Caco-2 (cell line): ENCODE measurements around the gene S100A2. TPM values are rescaled to one million over a fixed set of nuclear protein-coding genes. Genes with fewer than 3 reads are reported as not detected.

Experiments
- BruUV-seq: library from RNA; stranded (reverse); fragments of 400-500 nt; replicated peaks from 2 replicates; lab custom pipeline; 2021; lab: Mats Ljungman, UMichigan
- CTCF ChIA-PET: fragments of 300-600 bp; sonication (Branson Sonifier 250); formaldehyde crosslinking; loops from one replicate; lab custom pipeline; 2022; ENCODE audit warnings: antibody characterized with exemption; lab: Charles Lee
- POLR2A ChIA-PET: fragments of 300-600 bp; sonication (Branson Sonifier 250); formaldehyde crosslinking; loops from one replicate; lab custom pipeline; 2022; ENCODE audit warnings: antibody characterized with exemption; lab: Charles Lee
- DNase-seq, 2 experiments: peaks; one replicate each; pipeline versions ENCODE4 v3.0.0 to v3.0.0-alpha.2; 2020 to 2022
- H3K27me3 ChIP-seq: replicated peaks from 2 replicates; pipeline ENCODE4 v1.6.0; 2011; ENCODE audit warnings: low read length; ENCODE audit not compliant: control insufficient read depth, insufficient read depth
- H3K36me3 ChIP-seq: 2 replicates; pipeline ENCODE4 v1.5.1; 2011; ENCODE audit warnings: low read length; ENCODE audit not compliant: control insufficient read depth, insufficient read depth
- H3K4me1 ChIP-seq: fragments of 250-450 bp; sonication (Bioruptor Pico); 2 replicates; pipeline ENCODE4 v1.5.1; 2020; ENCODE audit warnings: mild to moderate bottlenecking
- H3K4me3 ChIP-seq: 2 replicates; pipeline ENCODE4 v1.5.1; 2011; ENCODE audit warnings: low read depth, mild to moderate bottlenecking, control low read depth, low read length
- H3K9me3 ChIP-seq: fragments of 250-450 bp; sonication (Bioruptor Pico); 2 replicates; pipeline ENCODE4 v1.5.1; 2020; ENCODE audit warnings: mild to moderate bottlenecking, moderate library complexity
- H3K27ac Mint-ChIP-seq: one replicate; pipeline ENCODE4 v1.8.0; 2022; ENCODE audit warnings: mixed read lengths; ENCODE audit not compliant: unreplicated experiment
- H3K27me3 Mint-ChIP-seq: one replicate; pipeline ENCODE4 v1.8.0; 2022; ENCODE audit warnings: mixed read lengths; ENCODE audit not compliant: insufficient read depth, unreplicated experiment
- H3K36me3 Mint-ChIP-seq: one replicate; pipeline ENCODE4 v1.8.0; 2022; ENCODE audit warnings: mild to moderate bottlenecking, mixed read lengths; ENCODE audit not compliant: insufficient read depth, unreplicated experiment
- H3K4me1 Mint-ChIP-seq: one replicate; pipeline ENCODE4 v1.8.0; 2022; ENCODE audit warnings: low read depth, mixed read lengths; ENCODE audit not compliant: unreplicated experiment
- H3K4me3 Mint-ChIP-seq: one replicate; pipeline ENCODE4 v1.8.0; 2022; ENCODE audit warnings: mild to moderate bottlenecking, moderate library complexity, mixed read lengths; ENCODE audit not compliant: unreplicated experiment
- H3K9me3 Mint-ChIP-seq: one replicate; pipeline ENCODE4 v1.8.0; 2022; ENCODE audit warnings: mixed read lengths; ENCODE audit not compliant: unreplicated experiment
- CTCF ChIP-seq, 2 experiments: fragments of 200-600 bp in 1 of 2; IDR thresholded peaks; 1 replicate in 1 of 2; 2 replicates in 1 of 2; pipeline versions ENCODE4 v1.5.1 to v1.8.0; 2011 to 2022; ENCODE audit warnings: antibody characterized with exemption in 1 of 2, control low read depth in 1 of 2, inconsistent platforms in 1 of 2, low read depth in 1 of 2, low read length in 1 of 2, mild to moderate bottlenecking in 1 of 2, moderate library complexity in 1 of 2; ENCODE audit not compliant: insufficient read depth in 1 of 2, severe bottlenecking in 1 of 2, unreplicated experiment in 1 of 2
- intact Hi-C: fragments of 100-400 bp; cut with micrococcal nuclease; formaldehyde crosslinking; loops from one replicate; pipeline ENCODE4 v1.10.0; 2022; ENCODE audit not compliant: unreplicated experiment
- total RNA-seq: library from RNA; stranded (reverse); gene quantifications from 2 replicates; pipeline ENCODE4 v1.2.3, GENCODE V29; 2022

Gene S100A2
- total RNA-seq, 1 experiment from 2014 or later, result 2.4 TPM

- BruUV-seq, result no TSS peak
- CTCF ChIA-PET, result interaction anchor here (0.6 kb wide), 1 partner anchor 27 kb away, joined by 3 read pairs; no protein-coding TSS in a partner anchor
These were observed 40.5 kb upstream of the S100A2 start for GRCh38 chr1:153606194-153606593.

GRCh38 chr1:153602749-153603148 lies 37.1 kb upstream of the S100A2 start:
- Mint-ChIP-seq H3K4me3 (no peak overlapping the region), H3K36me3 (peaks cover 28% of the 10 kb centered on the region), H3K27ac (no peak overlapping the region), H3K4me1 (peaks cover under 1% of the 10 kb centered on the region), H3K9me3 (no peaks in the 10 kb centered on the region), H3K27me3 (no peaks in the 10 kb centered on the region)
- CTCF ChIA-PET, result interaction anchor here (0.6 kb wide), 1 partner anchor 1067 kb away, joined by 3 read pairs; no protein-coding TSS in a partner anchor
- peaks cover 4% of the 10 kb centered on the region for H3K36me3 ChIP-seq
- intact Hi-C loops, result no loop called here
- H3K4me3 ChIP-seq, result no peak overlapping the region
- no peak for DNase-seq
- TF ChIP-seq CTCF (IDR thresholded peaks at IDR 0.05; ENCODE audit: insufficient read depth in 1 of 2, low read depth in 1 of 2, low read length in 1 of 2, severe bottlenecking in 1 of 2, unreplicated experiment in 1 of 2), result no peak
- no peaks in the 10 kb centered on the region for H3K9me3 ChIP-seq
- BruUV-seq, result no TSS peak
- H3K4me1 ChIP-seq, result peaks cover 18% of the 10 kb centered on the region
- POLR2A ChIA-PET, result interaction anchor here (1.1 kb wide), 1 partner anchor 13 kb away, joined by 4 read pairs; the partner anchor contains the start of gene S100A14
- no peaks in the 10 kb centered on the region for H3K27me3 ChIP-seq

More at GRCh38 chr1:153606194-153606593, 40.5 kb upstream of the S100A2 start:
- H3K4me1 ChIP-seq, result peaks cover 49% of the 10 kb centered on the region
- POLR2A ChIA-PET, result interaction anchor here (0.9 kb wide), 1 partner anchor 28 kb away, joined by 4 read pairs; the partner anchor contains the start of gene CHTOP
- Mint-ChIP-seq H3K4me1 (peaks cover 26% of the 10 kb centered on the region), H3K9me3 (no peaks in the 10 kb centered on the region), H3K36me3 (peaks cover 58% of the 10 kb centered on the region), H3K4me3 (no peak overlapping the region), H3K27me3 (no peaks in the 10 kb centered on the region), H3K27ac (peak overlapping the region; percentile 42)
- no peaks in the 10 kb centered on the region for H3K9me3 ChIP-seq
- peaks cover 8% of the 10 kb centered on the region for H3K36me3 ChIP-seq
- DNase-seq, result no peak
- H3K27me3 ChIP-seq, result no peaks in the 10 kb centered on the region
- TF ChIP-seq CTCF (IDR thresholded peaks at IDR 0.05; ENCODE audit: insufficient read depth in 1 of 2, low read depth in 1 of 2, low read length in 1 of 2, severe bottlenecking in 1 of 2, unreplicated experiment in 1 of 2), result no peak
- intact Hi-C loops, result no loop called here
- H3K4me3 ChIP-seq, result no peak overlapping the region

GRCh38 chr1:153599847-153600246 lies 34.2 kb upstream of the S100A2 start:
- H3K9me3 ChIP-seq, result no peaks in the 10 kb centered on the region
- intact Hi-C loops, result loop anchor here (2.0 kb wide), 1 partner anchor 13 kb away; the partner anchor contains the start of gene S100A16
- ChIA-PET POLR2A (no interaction called here), CTCF (no interaction called here)
- no peaks in the 10 kb centered on the region for H3K36me3 ChIP-seq
- Mint-ChIP-seq H3K27ac (no peak overlapping the region), H3K36me3 (peaks cover 3% of the 10 kb centered on the region), H3K4me1 (no peaks in the 10 kb centered on the region), H3K9me3 (no peaks in the 10 kb centered on the region), H3K27me3 (no peaks in the 10 kb centered on the region), H3K4me3 (no peak overlapping the region)
- no peak for DNase-seq
- H3K4me3 ChIP-seq, result no peak overlapping the region
- peaks cover 1% of the 10 kb centered on the region; the same call in 1 of the 2 replicates for H3K4me1 ChIP-seq
- no peaks in the 10 kb centered on the region for H3K27me3 ChIP-seq
- BruUV-seq, result no TSS peak
- TF ChIP-seq CTCF (IDR thresholded peaks at IDR 0.05; ENCODE audit: insufficient read depth in 1 of 2, low read depth in 1 of 2, low read length in 1 of 2, severe bottlenecking in 1 of 2, unreplicated experiment in 1 of 2), result no peak
